GM21515 (cell line): ENCODE measurements around the gene ITGBL1.

Experiments
- ATAC-seq: cut with Tn5 transposase; IDR thresholded peaks from one replicate; pipeline ENCODE4 v1.9.1; 2021; ENCODE audit not compliant: unreplicated experiment

The ITGBL1 gene

GRCh38 chr13:101452519-101453485 lies at the start of gene ITGBL1:
Gene ITGBL1 (plus strand): TSS chr13:101452675. CDS start chr13:101452834, 159 bp downstream.
- peak; percentile 85 for ATAC-seq

GRCh38 chr13:101406791-101407190 lies 45.7 kb upstream of the ITGBL1 start:
- ATAC-seq: no peak

- no peak for ATAC-seq
Observed at GRCh38 chr13:101408154-101408553, 44.3 kb upstream of the ITGBL1 start.

- no peak for ATAC-seq
Observed at GRCh38 chr13:101408992-101409656, 43.4 kb upstream of the ITGBL1 start.

- no peak for ATAC-seq
Observed at GRCh38 chr13:101412076-101412475, 40.4 kb upstream of the ITGBL1 start.

- ATAC-seq: peak; percentile 65
Observed at GRCh38 chr13:101415358-101416174, 36.9 kb upstream of the ITGBL1 start.

GRCh38 chr13:101416181-101417042 lies 36.1 kb upstream of the ITGBL1 start, which contains the start of gene NALCN:
Gene NALCN (minus strand): TSS chr13:101416508. CDS start chr13:101399126, 17,382 bp downstream.
- no peak for ATAC-seq

GRCh38 chr13:101417043-101417406 lies 35.5 kb upstream of the ITGBL1 start:
- no peak for ATAC-seq

- no peak for ATAC-seq
Observed at GRCh38 chr13:101417501-101417900, 35.0 kb upstream of the ITGBL1 start.

GRCh38 chr13:101423872-101424271 lies 28.6 kb upstream of the ITGBL1 start:
- ATAC-seq: no peak

- no peak for ATAC-seq
Observed at GRCh38 chr13:101424381-101425155, 27.9 kb upstream of the ITGBL1 start.

- no peak for ATAC-seq
Observed at GRCh38 chr13:101425156-101425471, 27.4 kb upstream of the ITGBL1 start.

GRCh38 chr13:101425623-101426022 lies 26.9 kb upstream of the ITGBL1 start:
- no peak for ATAC-seq

GRCh38 chr13:101429733-101430132 lies 22.7 kb upstream of the ITGBL1 start:
- ATAC-seq: no peak

- no peak for ATAC-seq
Observed at GRCh38 chr13:101433895-101434294, 18.6 kb upstream of the ITGBL1 start.

- ATAC-seq: no peak
Observed at GRCh38 chr13:101434486-101434885, 18.0 kb upstream of the ITGBL1 start.

GRCh38 chr13:101447852-101448251 lies 4.6 kb upstream of the ITGBL1 start:
- ATAC-seq: no peak

GRCh38 chr13:101449790-101450748 lies 2.4 kb upstream of the ITGBL1 start:
- ATAC-seq: no peak
